ENCODE results near the gene MAL.

MAL gene

DNA sequence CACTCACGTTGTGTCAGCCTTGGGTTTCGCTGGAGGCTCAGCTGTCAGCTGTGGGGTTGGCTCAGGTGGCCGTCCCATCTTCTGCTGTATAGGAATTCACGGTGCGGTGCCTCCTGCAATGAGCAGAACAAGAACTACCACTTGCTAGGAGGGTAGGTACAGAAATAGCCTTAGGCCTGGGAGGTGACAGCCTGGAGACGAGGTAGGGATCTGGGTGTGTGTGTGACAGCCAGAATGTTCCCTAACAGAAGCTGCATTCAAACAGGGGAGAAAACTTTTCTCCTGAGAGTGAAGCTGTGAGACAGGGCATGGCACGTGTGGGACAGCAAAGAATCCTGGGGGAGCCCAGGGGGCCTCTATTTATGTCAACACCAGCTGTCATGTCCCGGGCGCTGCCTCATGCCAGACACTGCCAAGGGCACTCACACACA is 8.4 kb upstream of the MAL start:
- TF ChIP-seq, protein P1, sequence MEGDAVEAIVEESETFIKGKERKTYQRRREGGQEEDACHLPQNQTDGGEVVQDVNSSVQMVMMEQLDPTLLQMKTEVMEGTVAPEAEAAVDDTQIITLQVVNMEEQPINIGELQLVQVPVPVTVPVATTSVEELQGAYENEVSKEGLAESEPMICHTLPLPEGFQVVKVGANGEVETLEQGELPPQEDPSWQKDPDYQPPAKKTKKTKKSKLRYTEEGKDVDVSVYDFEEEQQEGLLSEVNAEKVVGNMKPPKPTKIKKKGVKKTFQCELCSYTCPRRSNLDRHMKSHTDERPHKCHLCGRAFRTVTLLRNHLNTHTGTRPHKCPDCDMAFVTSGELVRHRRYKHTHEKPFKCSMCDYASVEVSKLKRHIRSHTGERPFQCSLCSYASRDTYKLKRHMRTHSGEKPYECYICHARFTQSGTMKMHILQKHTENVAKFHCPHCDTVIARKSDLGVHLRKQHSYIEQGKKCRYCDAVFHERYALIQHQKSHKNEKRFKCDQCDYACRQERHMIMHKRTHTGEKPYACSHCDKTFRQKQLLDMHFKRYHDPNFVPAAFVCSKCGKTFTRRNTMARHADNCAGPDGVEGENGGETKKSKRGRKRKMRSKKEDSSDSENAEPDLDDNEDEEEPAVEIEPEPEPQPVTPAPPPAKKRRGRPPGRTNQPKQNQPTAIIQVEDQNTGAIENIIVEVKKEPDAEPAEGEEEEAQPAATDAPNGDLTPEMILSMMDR (IDR thresholded peaks at IDR 0.05; ENCODE audit: insufficient read depth, missing control alignments), result no peak
- FAIRE-seq (no peak), DNase-seq (ENCODE audit: insufficient read length, low spot score) (no peak)

DNA sequence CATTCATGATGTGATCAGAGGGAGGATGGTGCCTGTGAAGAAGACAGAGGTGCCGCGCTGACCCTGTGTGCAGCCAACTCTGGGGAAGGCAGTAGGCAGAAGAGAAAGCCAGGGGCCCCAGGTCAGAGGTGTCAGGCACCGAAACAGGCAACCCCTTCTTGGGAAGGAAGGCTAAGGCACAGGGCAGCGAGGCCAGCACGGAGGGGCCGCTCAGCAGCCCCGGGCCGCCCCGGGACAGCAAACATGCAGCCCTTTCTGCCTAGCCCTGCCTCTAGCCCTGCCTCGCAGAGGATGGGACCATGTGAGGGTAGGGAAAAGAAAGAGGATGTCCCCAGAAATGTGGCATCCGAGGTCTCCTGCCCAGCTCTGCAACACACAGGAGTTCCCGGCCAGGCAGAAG is 7.7 kb upstream of the MAL start:
- TF ChIP-seq, protein P1 (IDR thresholded peaks at IDR 0.05; ENCODE audit: insufficient read depth, missing control alignments), result no peak
- DNase-seq (ENCODE audit: insufficient read length, low spot score) (no peak), FAIRE-seq (no peak)

DNA sequence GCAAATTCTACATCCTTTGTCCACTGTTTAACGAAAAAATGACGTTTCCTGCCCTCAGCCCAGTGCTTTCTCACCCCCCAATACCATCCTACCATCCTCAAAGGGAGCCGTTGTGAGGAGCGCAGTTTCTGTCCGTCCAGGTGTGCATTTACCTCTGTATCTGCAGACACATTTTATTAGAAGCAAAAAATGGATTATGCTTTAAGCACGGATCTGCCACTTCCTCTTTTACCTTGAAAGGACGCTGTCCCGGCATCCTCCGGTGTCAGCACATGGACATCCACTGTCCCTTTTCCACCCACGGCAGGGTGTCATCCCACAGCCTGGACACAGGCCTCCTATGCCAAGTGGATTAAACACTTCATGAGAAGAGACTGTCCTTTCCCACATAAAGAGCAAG is 7.2 kb upstream of the MAL start:
- no peak for FAIRE-seq

GRCh38 chr2:95018861-95019550 is 6.5 kb upstream of the MAL start:
- no peak for DNase-seq (ENCODE audit: insufficient read length, low spot score)
- no peak for FAIRE-seq
- TF ChIP-seq, protein P1 (IDR thresholded peaks at IDR 0.05; ENCODE audit: insufficient read depth, missing control alignments), result no peak

More for the DNA sequence above, 7.2 kb upstream of the MAL start:
- no peak for DNase-seq (ENCODE audit: insufficient read length, low spot score)
- TF ChIP-seq, protein P1 (IDR thresholded peaks at IDR 0.05; ENCODE audit: insufficient read depth, missing control alignments), result no peak

DNA sequence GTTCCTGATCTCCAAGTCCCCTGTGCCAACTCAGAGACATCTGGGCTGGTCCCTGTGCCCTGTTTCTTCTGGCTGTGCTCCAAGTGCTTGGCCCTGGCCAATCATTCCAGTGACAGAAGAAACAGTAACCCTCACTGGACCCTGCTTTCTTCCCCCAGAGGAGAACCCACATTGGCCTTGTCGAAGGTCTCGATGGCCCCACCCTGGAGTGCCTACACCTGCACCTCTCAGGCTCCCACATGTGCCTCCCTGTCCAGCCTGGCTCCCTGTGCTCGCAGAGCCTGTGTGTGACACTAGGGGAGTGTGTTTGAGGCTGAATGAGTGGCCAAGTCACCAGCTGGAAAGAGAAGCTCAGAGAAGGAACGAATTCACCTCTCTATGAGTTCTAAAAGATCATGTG is 5.9 kb upstream of the MAL start:
- DNase-seq (ENCODE audit: insufficient read length, low spot score) (no peak), FAIRE-seq (no peak)
- TF ChIP-seq, protein P1 (IDR thresholded peaks at IDR 0.05; ENCODE audit: insufficient read depth, missing control alignments), result no peak

DNA sequence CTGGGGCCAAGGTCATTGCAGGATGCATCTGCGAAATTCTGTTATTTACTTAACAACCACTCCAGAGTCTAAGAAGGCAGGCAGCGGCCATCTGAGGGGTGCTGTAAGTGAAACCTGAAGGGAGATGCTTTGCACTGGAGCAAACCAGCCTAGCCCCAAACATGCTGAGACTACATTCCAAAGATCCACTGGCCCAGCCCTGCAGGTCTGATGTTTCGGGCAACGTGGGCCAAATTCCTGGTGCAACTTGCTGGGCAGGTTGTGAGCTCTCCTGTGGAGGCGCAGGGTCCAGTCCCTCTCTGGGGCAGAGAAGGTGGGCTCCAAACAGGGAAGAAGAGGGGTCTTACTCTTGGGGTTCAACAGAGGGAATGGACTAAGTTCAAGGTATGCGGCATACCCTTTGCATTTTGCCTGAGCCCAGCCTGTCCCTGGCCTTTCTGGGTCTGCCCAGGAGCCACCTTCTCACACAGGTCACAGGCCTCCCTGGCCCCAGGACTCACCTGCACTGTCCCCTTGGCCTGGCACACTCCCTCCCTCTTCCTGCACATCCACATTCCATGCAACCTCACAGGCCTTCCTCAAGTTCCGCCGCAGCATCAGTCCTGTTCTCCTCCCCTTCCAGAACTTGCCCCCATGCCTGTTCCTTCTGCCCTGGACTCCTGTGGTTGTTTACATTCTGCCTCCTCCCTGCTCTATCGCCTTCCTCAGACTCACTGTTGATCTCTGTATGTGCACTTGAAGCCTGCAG is 5.1 kb upstream of the MAL start:
- no peak for DNase-seq (ENCODE audit: insufficient read length, low spot score)
- TF ChIP-seq, protein P1 (IDR thresholded peaks at IDR 0.05; ENCODE audit: insufficient read depth, missing control alignments), result no peak
- no peak for FAIRE-seq

DNA sequence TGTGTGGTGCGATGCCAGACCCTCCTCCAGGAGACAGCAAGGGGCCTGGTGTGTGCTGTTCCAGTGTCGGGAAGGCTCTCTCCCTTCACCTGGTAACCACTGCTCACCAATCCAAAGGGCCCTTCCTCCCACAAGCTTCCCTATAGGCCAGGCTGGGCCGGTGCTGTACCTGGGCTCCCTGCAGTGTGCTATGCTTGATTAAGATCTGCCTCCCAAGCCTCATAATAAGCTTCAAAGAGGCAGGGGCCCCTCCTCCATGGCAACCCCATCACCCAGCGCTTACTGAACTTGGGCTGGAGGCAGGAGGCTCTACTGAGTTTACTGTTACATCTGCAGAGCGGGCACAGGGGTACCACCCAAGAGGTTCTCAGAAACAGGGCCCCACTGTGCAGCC is 4.5 kb upstream of the MAL start:
- DNase-seq (ENCODE audit: insufficient read length, low spot score), result no peak
- FAIRE-seq, result no peak
- TF ChIP-seq, protein P1 (IDR thresholded peaks at IDR 0.05; ENCODE audit: insufficient read depth, missing control alignments), result no peak

Data from D721Med (cell line).